ENCODE data around the gene OR11A1.

Gene OR11A1

DNA sequence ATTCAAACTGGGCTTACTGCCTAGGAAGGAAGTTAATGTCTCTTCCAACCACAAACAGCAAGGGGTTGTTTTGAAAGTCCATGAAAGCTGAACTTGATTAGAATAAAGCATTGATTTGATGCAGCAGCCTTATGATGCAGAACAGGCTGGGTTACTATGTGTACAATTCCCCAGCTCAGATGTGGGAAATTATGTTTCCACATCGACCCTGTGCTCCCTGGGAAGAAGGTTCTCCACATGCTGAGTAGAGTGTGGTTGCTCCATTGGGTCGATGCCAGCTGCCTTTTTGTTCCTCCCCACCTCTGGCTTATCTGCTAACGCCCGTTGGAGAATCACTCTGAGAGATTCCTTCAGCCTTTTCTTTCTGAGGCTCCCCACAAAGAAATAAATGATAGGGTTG, 29.7 kb upstream of the OR11A1 start:
- in situ Hi-C loops (cut with MboI; ENCODE audit: low pct_unique_long_range_greater_than_20kb, low sequenced_read_pairs, unreplicated experiment) = no loop called here
- TF ChIP-seq, protein P1, sequence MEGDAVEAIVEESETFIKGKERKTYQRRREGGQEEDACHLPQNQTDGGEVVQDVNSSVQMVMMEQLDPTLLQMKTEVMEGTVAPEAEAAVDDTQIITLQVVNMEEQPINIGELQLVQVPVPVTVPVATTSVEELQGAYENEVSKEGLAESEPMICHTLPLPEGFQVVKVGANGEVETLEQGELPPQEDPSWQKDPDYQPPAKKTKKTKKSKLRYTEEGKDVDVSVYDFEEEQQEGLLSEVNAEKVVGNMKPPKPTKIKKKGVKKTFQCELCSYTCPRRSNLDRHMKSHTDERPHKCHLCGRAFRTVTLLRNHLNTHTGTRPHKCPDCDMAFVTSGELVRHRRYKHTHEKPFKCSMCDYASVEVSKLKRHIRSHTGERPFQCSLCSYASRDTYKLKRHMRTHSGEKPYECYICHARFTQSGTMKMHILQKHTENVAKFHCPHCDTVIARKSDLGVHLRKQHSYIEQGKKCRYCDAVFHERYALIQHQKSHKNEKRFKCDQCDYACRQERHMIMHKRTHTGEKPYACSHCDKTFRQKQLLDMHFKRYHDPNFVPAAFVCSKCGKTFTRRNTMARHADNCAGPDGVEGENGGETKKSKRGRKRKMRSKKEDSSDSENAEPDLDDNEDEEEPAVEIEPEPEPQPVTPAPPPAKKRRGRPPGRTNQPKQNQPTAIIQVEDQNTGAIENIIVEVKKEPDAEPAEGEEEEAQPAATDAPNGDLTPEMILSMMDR (IDR thresholded peaks at IDR 0.05; ENCODE audit: extremely low read depth, insufficient read depth, missing control alignments) = no peak

DNA sequence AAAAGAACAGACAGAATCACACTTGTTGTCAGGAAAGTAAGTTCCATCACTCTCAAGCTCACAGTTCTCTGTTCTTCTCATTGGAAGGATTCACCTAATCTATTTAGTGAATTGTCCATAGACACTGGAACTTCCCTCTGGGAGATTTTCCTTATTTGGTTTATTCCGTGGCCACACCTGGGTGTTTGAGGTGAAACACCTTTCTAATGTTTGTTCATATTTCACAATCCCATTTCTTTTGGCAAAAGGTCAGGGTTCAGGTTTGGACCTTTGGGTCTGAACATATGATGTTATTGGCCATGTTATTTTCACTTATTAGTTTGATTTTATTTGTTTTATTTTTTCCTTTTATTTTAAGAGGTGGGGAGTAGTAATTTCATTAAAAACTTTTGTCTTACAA, 26.9 kb upstream of the OR11A1 start:
- in situ Hi-C loops (cut with MboI; ENCODE audit: low pct_unique_long_range_greater_than_20kb, low sequenced_read_pairs, unreplicated experiment) = no loop called here
- DNase-seq (ENCODE audit: low spot score) = no peak
- TF ChIP-seq, protein P1 (IDR thresholded peaks at IDR 0.05; ENCODE audit: extremely low read depth, insufficient read depth, missing control alignments) = no peak

More for the DNA sequence above, 29.7 kb upstream of the OR11A1 start:
- no peak for DNase-seq (ENCODE audit: low spot score)

DNA sequence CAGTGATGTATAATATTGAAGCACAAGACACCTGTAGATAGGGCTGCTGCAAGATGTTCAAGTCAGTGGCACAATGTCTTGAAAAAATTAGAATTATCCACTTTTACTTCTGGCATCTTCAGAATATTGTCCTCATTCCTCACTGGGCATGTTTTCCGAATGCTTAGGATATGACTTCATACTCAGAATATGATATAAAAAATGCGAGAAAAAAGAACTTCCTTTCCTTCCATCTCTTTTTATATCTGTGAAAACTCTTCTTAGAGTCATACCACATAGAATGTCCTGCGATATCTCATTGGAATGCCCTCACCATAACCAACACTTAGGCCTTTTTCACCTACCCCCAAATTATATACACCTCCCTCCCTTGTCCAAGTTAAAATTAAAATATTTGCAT, 26.3 kb upstream of the OR11A1 start:
- DNase-seq (ENCODE audit: low spot score) = no peak
- TF ChIP-seq, protein P1 (IDR thresholded peaks at IDR 0.05; ENCODE audit: extremely low read depth, insufficient read depth, missing control alignments) = no peak
- in situ Hi-C loops (cut with MboI; ENCODE audit: low pct_unique_long_range_greater_than_20kb, low sequenced_read_pairs, unreplicated experiment) = no loop called here

DNA sequence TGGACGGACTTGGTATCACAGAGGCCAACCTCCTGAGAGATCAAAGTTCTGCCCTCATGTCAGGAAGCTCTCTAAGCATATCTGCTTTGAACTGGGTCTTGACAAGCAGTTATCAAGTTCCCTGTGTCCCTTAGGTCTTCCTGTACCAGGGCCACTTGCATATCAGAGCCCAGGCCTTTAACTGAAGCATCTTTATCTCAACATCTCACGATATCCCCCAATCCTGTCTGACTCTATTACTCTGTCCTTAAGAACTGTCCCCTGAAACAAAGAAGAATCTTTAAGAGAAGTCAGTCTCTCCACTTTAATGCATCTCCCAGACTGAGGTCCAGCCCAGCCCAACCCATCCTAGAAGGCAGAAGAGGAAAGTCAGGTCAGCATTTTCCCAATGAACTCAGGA, 22.7 kb upstream of the OR11A1 start:
- DNase-seq (ENCODE audit: low spot score) = no peak
- TF ChIP-seq, protein P1 (IDR thresholded peaks at IDR 0.05; ENCODE audit: extremely low read depth, insufficient read depth, missing control alignments) = no peak
- in situ Hi-C loops (cut with MboI; ENCODE audit: low pct_unique_long_range_greater_than_20kb, low sequenced_read_pairs, unreplicated experiment) = no loop called here

DNA sequence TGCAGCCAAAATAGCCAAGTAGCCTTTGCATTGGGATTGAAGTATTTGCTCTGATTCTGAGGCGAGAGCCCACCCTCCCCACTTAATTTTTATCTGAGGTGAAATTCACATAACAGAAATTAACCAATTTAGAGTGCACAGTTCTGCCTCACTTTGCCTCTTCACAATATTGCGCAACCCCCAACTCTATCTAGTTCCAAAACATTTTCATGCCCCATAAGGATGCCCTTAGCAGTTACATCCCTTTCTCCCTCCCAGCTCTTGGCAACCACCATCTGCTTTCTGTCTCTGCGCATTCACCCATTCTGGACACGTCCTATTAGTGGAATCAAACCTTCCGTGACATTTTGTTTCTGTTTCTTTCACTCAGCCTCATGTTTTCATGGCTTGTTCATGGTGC, 21.9 kb upstream of the OR11A1 start:
- in situ Hi-C loops (cut with MboI; ENCODE audit: low pct_unique_long_range_greater_than_20kb, low sequenced_read_pairs, unreplicated experiment) = no loop called here
- TF ChIP-seq, protein P1 (IDR thresholded peaks at IDR 0.05; ENCODE audit: extremely low read depth, insufficient read depth, missing control alignments) = no peak
- DNase-seq (ENCODE audit: low spot score) = no peak

DNA sequence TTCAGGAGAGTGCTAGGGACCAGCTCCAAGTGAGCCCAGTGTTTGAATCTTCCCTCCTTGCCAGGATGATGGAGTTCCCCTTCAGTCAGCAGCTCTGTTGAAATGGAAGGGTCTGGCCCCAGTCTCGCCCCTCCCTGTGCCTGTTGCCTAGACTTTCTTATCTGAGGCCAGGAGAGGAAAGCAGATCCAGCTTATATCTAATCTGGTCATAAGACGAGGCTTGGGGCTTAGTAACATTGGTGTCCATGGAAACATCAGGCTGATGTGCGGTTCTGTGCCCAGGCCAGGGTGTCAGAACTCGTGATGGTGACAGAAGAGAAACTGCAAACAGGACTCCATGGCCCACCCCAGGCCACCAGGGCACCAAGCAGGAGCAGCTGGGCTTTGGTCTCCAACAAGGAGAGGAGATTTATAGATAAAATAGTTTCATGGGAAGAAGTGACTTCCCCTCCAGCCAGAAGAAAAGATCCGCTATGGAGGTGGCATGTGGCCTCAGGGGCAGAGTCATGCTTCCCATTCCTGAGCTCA, 21.1 kb upstream of the OR11A1 start:
- DNase-seq (ENCODE audit: low spot score) = no peak
- TF ChIP-seq, protein P1 (IDR thresholded peaks at IDR 0.05; ENCODE audit: extremely low read depth, insufficient read depth, missing control alignments) = no peak
- in situ Hi-C loops (cut with MboI; ENCODE audit: low pct_unique_long_range_greater_than_20kb, low sequenced_read_pairs, unreplicated experiment) = no loop called here

DNA sequence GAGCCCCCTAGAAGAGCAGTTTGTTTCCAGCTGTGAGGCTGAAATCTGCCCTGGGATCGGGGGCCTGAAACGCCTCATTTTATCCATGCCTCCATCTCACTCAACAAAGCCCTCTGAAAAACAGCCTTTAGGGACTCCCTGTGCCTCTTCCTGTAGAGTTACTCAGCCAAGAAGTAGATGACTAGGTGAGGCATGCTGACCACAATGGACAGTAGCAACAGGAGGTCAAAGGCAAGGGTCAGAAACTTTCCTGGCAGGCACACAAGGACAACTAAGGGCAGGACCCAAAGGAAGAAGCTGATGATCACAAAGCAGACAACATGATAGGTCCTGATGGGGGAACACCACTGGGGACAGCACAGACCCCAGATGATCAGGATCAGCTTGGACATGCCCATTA, 18.1 kb upstream of the OR11A1 start:
- TF ChIP-seq, protein P1 (IDR thresholded peaks at IDR 0.05; ENCODE audit: extremely low read depth, insufficient read depth, missing control alignments) = no peak
- DNase-seq (ENCODE audit: low spot score) = no peak
- in situ Hi-C loops (cut with MboI; ENCODE audit: low pct_unique_long_range_greater_than_20kb, low sequenced_read_pairs, unreplicated experiment) = no loop called here

Data from GM13977 (cell line).